Progenitor cell of endocrine pancreas (in vitro differentiated cells): Measurements from ENCODE around the gene STARD13. TPM values are rescaled to one million over a fixed set of nuclear protein-coding genes. Genes with fewer than 3 reads are reported as not detected.
"Not testable (repeated sequence)": the region's sequence is repeated elsewhere in the genome, so short reads cannot be mapped to it uniquely, and the experiment has no call there.

Experiments used
- DNase-seq: peaks from one replicate; pipeline ENCODE4 v3.0.0; 2021; ENCODE audit warnings: low spot score; ENCODE audit not compliant: unreplicated experiment
- H3K27ac Mint-ChIP-seq: 2 replicates; pipeline ENCODE4 v1.8.0; 2021; ENCODE audit warnings: mild to moderate bottlenecking, moderate library complexity, mixed read lengths
- H3K27me3 Mint-ChIP-seq: 2 replicates; pipeline ENCODE4 v1.8.0; 2021; ENCODE audit warnings: mixed read lengths
- H3K36me3 Mint-ChIP-seq: 2 replicates; pipeline ENCODE4 v1.8.0; 2022; ENCODE audit warnings: mixed read lengths; ENCODE audit not compliant: insufficient read depth
- H3K4me1 Mint-ChIP-seq: 2 replicates; pipeline ENCODE4 v1.8.0; 2021; ENCODE audit warnings: low read depth, mixed read lengths
- H3K4me3 Mint-ChIP-seq: 2 replicates; pipeline ENCODE4 v1.8.0; 2021; ENCODE audit warnings: low read depth, mild to moderate bottlenecking, moderate library complexity, mixed read lengths
- H3K9me3 Mint-ChIP-seq: 2 replicates; pipeline ENCODE4 v1.8.0; 2021; ENCODE audit warnings: low read depth, mixed read lengths
- total RNA-seq: library from RNA; stranded (reverse); gene quantifications from 2 replicates; pipeline ENCODE4 v1.2.1, GENCODE V29; 2021
- TF ChIP-seq, protein P1 (sequence below): fragments of 200-600 bp; sonication (generic); IDR thresholded peaks from one replicate; pipeline ENCODE4 v1.5.0; 2021; ENCODE audit warnings: antibody characterized with exemption, mild to moderate bottlenecking; ENCODE audit not compliant: unreplicated experiment

The STARD13 gene
- total RNA-seq, 1 donor from 2014 or later = 11.7 TPM

DNA sequence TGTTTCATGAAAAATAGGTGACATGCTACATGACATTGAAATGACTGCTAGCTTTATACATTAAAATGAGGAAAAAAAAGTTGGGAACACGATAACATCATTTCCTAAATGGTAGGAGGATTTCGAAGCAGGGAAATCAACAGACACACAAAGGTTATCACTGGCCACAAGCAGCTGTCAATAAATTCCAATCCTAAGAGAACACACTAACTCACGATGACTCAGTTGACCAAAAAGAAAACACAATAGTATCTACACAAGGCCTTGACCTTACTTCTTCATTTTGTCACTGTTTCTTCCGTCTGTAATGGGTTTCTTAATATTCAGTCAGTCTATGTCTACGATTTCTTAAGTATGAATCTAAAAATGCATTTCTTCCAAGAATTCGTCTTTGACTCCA lies 36.5 kb downstream of the STARD13 start:
- no peaks in the 10 kb centered on the region for H3K36me3 Mint-ChIP-seq
- no peak overlapping the region for H3K27ac Mint-ChIP-seq
- no peak overlapping the region for H3K4me3 Mint-ChIP-seq
- H3K27me3 Mint-ChIP-seq = no peaks in the 10 kb centered on the region
- TF ChIP-seq, protein P1, sequence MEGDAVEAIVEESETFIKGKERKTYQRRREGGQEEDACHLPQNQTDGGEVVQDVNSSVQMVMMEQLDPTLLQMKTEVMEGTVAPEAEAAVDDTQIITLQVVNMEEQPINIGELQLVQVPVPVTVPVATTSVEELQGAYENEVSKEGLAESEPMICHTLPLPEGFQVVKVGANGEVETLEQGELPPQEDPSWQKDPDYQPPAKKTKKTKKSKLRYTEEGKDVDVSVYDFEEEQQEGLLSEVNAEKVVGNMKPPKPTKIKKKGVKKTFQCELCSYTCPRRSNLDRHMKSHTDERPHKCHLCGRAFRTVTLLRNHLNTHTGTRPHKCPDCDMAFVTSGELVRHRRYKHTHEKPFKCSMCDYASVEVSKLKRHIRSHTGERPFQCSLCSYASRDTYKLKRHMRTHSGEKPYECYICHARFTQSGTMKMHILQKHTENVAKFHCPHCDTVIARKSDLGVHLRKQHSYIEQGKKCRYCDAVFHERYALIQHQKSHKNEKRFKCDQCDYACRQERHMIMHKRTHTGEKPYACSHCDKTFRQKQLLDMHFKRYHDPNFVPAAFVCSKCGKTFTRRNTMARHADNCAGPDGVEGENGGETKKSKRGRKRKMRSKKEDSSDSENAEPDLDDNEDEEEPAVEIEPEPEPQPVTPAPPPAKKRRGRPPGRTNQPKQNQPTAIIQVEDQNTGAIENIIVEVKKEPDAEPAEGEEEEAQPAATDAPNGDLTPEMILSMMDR = no peak
- peaks cover 3% of the 10 kb centered on the region for H3K9me3 Mint-ChIP-seq
- peaks cover 6% of the 10 kb centered on the region for H3K4me1 Mint-ChIP-seq
- DNase-seq = no peak

DNA sequence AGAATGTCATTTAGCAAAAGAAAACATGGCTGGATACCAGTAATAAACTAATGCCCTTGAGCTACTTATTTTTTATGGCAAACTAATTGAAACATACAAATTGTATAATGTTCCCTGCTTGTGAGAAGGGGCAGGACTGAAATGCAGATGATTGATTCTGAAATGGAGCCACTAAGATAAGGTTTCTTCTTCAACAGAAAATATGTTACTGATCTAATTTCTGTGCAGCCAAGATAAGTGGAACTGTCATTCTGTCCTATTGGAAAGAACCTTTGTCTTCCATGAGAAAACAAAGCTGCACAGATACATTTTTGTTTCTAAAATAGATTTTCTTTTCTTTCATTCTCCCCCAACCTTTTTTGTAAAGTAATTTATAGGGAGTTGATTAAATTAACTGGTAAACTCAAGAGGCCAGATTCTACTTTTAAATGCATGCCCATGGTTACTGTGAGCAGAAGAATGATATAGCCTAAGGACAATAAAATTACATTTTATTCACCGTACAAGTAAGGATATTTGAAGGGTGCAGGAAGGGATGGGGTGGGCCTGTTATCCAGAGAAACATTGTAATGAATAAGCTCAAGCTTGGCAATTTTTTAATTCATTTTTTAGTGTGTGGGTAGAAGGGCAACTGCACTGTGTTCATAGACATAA lies 39.9 kb downstream of the STARD13 start:
- Mint-ChIP-seq H3K27ac (peak overlapping the region; percentile 50), H3K27me3 (no peaks in the 10 kb centered on the region), H3K4me3 (no peak overlapping the region), H3K36me3 (peaks cover 1% of the 10 kb centered on the region), H3K4me1 (peaks cover 7% of the 10 kb centered on the region), H3K9me3 (peaks cover 6% of the 10 kb centered on the region)
- DNase-seq = no peak
- TF ChIP-seq, protein P1 = no peak

DNA sequence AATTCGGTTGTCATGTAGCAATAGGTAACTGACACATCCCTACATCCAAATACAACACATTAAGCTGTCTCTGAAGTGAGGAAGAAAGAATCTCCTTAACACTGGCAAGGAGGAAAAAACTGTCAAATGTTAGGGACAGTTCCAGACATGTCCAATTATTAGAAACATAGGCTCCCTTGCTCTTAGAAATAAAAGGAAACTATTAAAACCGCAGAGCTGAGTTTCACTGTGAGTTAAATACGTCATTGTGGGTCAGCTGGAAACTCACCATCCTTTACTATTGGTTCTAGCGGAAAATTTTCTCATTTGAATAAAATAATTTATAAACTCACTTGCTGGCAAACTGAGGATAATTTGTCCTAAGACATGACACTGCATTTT lies 40.7 kb downstream of the STARD13 start:
- H3K27ac Mint-ChIP-seq = no peak overlapping the region
- H3K4me3 Mint-ChIP-seq = no peak overlapping the region
- TF ChIP-seq, protein P1 = no peak
- peaks cover 11% of the 10 kb centered on the region for H3K9me3 Mint-ChIP-seq
- no peaks in the 10 kb centered on the region for H3K27me3 Mint-ChIP-seq
- no peak for DNase-seq
- peaks cover 3% of the 10 kb centered on the region for H3K36me3 Mint-ChIP-seq
- H3K4me1 Mint-ChIP-seq = peaks cover 7% of the 10 kb centered on the region

DNA sequence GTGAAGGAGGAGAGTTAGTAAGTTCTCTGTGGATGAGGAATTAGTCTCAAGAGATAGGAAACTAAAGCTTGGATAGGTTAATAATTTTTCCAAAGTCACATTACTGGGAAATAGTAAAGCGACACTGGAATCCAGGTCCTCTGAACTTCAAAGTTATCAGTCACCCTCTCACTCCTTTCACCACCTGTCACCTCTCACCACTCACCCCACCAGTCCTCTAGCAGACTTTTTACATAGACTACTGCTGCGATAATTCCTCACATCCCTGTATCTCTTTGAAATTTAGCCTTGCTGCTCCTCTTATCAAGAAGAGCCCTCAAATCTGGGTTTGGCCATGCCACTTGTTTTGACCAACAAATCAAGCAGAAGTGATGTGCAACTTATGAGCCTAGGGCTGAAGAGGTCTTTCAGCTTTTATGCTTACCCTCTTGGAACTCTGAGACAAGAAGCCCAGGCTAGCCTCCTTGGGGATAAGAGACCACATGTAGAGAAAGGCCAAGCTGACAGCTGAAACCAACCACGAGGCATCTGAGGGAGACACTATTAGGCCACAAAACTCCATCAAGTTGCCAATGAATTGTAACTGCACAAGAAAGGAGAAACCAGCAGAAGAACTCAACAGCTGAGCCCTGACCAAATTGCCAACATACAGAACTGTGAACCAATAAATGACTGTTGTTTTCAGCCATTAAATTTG lies 41.2 kb downstream of the STARD13 start:
- TF ChIP-seq, protein P1 = no peak
- no peak for DNase-seq
- Mint-ChIP-seq H3K36me3 (peaks cover 5% of the 10 kb centered on the region), H3K9me3 (peaks cover 13% of the 10 kb centered on the region), H3K4me1 (peaks cover 6% of the 10 kb centered on the region), H3K27me3 (no peaks in the 10 kb centered on the region), H3K27ac (no peak overlapping the region), H3K4me3 (no peak overlapping the region)

DNA sequence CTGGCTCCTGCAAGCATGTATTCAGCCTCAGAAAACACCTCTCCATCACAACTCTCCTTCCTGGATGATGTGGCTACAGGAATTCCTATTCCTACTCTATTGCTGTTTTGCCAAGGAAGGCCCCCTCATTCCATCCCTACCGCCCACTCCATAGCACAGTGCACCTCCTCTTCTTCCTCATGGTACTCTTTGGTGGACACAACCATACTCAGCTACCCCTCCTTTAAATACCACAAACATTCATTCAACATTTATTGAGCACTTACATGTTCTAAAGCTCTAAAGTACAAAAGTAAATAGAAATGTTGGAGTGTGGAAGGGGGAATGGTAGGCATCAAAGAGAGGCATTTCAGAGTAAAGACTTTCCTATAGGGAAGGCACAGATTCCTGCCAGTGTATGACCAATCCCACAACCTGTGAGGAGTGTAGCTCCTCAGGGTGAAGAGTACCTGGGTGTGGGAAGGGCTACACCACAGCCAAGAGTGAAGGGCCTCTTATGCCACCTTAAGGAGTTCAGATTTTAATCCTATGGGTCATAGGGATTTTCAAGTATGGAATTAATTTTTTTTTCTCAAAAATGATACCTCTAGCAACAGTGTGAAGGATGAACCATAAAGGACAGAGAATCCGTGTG lies 42.5 kb downstream of the STARD13 start:
- Mint-ChIP-seq H3K9me3 (peaks cover 10% of the 10 kb centered on the region), H3K36me3 (peaks cover 5% of the 10 kb centered on the region), H3K4me1 (peaks cover 1% of the 10 kb centered on the region), H3K27me3 (no peaks in the 10 kb centered on the region), H3K27ac (peak overlapping the region; percentile 12), H3K4me3 (no peak overlapping the region)
- no peak for DNase-seq
- TF ChIP-seq, protein P1 = no peak

DNA sequence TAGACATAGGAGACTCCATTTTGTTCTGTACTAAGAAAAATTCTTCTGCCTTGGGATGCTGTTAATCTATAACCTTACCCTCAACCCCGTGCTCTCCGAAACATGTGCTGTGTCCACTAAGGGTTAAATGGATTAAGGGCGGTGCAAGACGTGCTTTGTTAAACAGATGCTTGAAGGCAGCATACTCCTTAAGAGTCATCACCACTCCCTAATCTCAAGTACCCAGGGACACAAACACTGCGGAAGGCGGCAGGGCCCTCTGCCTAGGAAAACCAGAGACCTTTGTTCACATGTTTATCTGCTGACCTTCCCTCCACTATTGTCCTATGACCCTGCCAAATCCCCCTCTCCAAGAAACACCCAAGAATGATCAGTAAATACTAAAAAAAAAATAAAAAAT lies 43.2 kb downstream of the STARD13 start:
- H3K36me3 Mint-ChIP-seq, H3K4me1 Mint-ChIP-seq, H3K27ac Mint-ChIP-seq, H3K4me3 Mint-ChIP-seq, DNase-seq, H3K27me3 Mint-ChIP-seq: not testable (repeated sequence)
- peaks cover 10% of the 10 kb centered on the region for H3K9me3 Mint-ChIP-seq
